ENCODE data around the gene PSMD9.

DNA sequence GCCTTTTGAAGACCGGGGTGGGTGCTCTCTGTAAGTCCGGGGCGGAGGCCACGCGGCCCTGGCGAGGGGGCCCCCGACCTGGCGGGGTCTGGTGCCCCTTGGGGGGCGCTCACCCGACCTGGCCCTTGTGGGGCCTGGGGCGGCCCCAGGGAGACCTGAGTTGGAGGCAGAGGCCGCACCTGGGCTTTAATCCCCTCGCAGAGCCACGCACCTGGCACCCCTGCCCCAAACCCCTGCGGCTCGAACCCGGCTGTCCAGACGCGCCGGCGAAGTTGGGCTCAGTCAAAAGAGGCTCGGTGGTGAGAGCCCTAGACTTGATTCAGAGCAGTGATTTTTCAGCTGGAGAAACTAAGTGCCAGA is 30.1 kb downstream of the PSMD9 start:
- TF ChIP-seq, protein P1, sequence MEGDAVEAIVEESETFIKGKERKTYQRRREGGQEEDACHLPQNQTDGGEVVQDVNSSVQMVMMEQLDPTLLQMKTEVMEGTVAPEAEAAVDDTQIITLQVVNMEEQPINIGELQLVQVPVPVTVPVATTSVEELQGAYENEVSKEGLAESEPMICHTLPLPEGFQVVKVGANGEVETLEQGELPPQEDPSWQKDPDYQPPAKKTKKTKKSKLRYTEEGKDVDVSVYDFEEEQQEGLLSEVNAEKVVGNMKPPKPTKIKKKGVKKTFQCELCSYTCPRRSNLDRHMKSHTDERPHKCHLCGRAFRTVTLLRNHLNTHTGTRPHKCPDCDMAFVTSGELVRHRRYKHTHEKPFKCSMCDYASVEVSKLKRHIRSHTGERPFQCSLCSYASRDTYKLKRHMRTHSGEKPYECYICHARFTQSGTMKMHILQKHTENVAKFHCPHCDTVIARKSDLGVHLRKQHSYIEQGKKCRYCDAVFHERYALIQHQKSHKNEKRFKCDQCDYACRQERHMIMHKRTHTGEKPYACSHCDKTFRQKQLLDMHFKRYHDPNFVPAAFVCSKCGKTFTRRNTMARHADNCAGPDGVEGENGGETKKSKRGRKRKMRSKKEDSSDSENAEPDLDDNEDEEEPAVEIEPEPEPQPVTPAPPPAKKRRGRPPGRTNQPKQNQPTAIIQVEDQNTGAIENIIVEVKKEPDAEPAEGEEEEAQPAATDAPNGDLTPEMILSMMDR (IDR thresholded peaks at IDR 0.05) = no peak
- TF ChIP-seq POLR2A (IDR thresholded peaks at IDR 0.05) = no peak

Measured in adrenal gland (tissue), 5 donors.